Dendritic cell treated with granulocyte-macrophage colony-stimulating factor and Interleukin-4, amounts not matched to agents 40 ng/mL and 50 ng/mL, for 4 days (primary cell): Measurements from ENCODE around the gene TMCO4.

Experiments
- H3K27ac Mint-ChIP-seq: one replicate; pipeline ENCODE4 v1.8.0; 2022; ENCODE audit warnings: mild to moderate bottlenecking, mixed read lengths
- H3K27me3 Mint-ChIP-seq: one replicate; pipeline ENCODE4 v1.8.0; 2022; ENCODE audit warnings: mild to moderate bottlenecking, mixed read lengths
- H3K36me3 Mint-ChIP-seq: one replicate; pipeline ENCODE4 v1.8.0; 2022; ENCODE audit warnings: low read depth, mixed read lengths
- H3K4me1 Mint-ChIP-seq: one replicate; pipeline ENCODE4 v1.8.0; 2022; ENCODE audit warnings: low read depth, mixed read lengths
- H3K4me3 Mint-ChIP-seq: one replicate; pipeline ENCODE4 v1.8.0; 2022; ENCODE audit warnings: mild to moderate bottlenecking, moderate library complexity, mixed read lengths
- H3K9me3 Mint-ChIP-seq: one replicate; pipeline ENCODE4 v1.8.0; 2022; ENCODE audit warnings: mixed read lengths
- intact Hi-C: fragments of 100-400 bp; cut with micrococcal nuclease; formaldehyde crosslinking; loops from one replicate; pipeline ENCODE4 v1.15.0; 2022

TMCO4 gene

GRCh38 chr1:19696820-19697219, 102.9 kb downstream of the TMCO4 start:
- Mint-ChIP-seq H3K27me3 (no peaks in the 10 kb centered on the region), H3K4me1 (peaks cover 12% of the 10 kb centered on the region), H3K9me3 (peaks cover 9% of the 10 kb centered on the region), H3K36me3 (peaks cover 89% of the 10 kb centered on the region), H3K4me3 (no peak overlapping the region), H3K27ac (no peak overlapping the region)
- intact Hi-C loops: no loop called here

DNA sequence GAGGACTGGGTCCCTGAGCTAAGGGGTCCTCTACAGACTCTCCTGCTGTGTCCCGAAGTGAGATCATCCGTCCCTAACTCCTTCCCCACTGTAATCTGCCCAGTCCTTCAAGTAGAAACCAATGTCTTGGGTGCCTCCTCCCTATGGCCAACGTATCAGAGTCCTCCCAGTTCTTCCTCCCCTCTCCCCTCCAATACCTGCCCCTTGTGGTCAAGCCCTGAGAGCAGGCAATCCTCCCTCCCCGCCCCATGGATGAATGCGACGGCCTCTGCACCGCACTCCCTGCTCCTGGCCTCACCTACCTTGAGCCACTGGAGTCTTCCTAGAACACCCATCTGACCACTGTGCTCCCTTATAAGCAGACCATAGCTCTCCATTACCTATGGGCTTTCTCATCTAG, 103.9 kb downstream of the TMCO4 start:
- Mint-ChIP-seq H3K27ac (no peak overlapping the region), H3K36me3 (peaks cover 89% of the 10 kb centered on the region), H3K4me1 (peaks cover 12% of the 10 kb centered on the region), H3K4me3 (no peak overlapping the region), H3K27me3 (no peaks in the 10 kb centered on the region), H3K9me3 (peaks cover 18% of the 10 kb centered on the region)
- intact Hi-C loops: no loop called here

DNA sequence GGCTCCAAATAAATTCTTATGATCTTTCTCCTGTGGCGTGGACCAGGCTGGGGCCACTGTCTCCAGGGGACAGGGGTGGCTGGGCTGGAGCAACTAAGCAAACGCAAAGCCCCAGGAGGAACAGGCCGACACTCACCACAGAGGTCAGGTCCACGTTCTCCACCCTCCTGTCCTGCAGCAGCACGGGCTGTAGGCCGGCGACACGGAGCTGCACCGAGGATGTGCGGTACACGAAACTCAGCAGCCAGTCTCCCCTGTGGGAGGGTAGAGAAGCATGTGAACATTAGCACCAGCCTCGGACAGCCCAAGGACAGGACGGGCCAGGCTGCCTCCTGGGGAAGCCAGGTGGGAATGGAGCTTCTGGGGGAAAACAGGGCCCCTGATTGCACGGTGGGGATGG, 105.4 kb downstream of the TMCO4 start:
- intact Hi-C loops: no loop called here
- peaks cover 12% of the 10 kb centered on the region for H3K4me1 Mint-ChIP-seq
- H3K27ac Mint-ChIP-seq: no peak overlapping the region
- peaks cover 31% of the 10 kb centered on the region for H3K9me3 Mint-ChIP-seq
- peaks cover 92% of the 10 kb centered on the region for H3K36me3 Mint-ChIP-seq
- no peaks in the 10 kb centered on the region for H3K27me3 Mint-ChIP-seq
- H3K4me3 Mint-ChIP-seq: no peak overlapping the region

GRCh38 chr1:19690342-19690741, 109.4 kb downstream of the TMCO4 start:
- H3K9me3 Mint-ChIP-seq: peaks cover 32% of the 10 kb centered on the region
- no peaks in the 10 kb centered on the region for H3K27me3 Mint-ChIP-seq
- H3K4me3 Mint-ChIP-seq: no peak overlapping the region
- no peaks in the 10 kb centered on the region for H3K4me1 Mint-ChIP-seq
- peaks cover 86% of the 10 kb centered on the region for H3K36me3 Mint-ChIP-seq
- H3K27ac Mint-ChIP-seq: no peak overlapping the region
- intact Hi-C loops: no loop called here

- Mint-ChIP-seq H3K27me3 (no peaks in the 10 kb centered on the region), H3K27ac (no peak overlapping the region), H3K9me3 (peaks cover 32% of the 10 kb centered on the region), H3K4me1 (no peaks in the 10 kb centered on the region), H3K4me3 (no peak overlapping the region), H3K36me3 (peaks cover 82% of the 10 kb centered on the region)
- intact Hi-C loops: no loop called here
Measured at GRCh38 chr1:19689856-19690255, 109.9 kb downstream of the TMCO4 start.

DNA sequence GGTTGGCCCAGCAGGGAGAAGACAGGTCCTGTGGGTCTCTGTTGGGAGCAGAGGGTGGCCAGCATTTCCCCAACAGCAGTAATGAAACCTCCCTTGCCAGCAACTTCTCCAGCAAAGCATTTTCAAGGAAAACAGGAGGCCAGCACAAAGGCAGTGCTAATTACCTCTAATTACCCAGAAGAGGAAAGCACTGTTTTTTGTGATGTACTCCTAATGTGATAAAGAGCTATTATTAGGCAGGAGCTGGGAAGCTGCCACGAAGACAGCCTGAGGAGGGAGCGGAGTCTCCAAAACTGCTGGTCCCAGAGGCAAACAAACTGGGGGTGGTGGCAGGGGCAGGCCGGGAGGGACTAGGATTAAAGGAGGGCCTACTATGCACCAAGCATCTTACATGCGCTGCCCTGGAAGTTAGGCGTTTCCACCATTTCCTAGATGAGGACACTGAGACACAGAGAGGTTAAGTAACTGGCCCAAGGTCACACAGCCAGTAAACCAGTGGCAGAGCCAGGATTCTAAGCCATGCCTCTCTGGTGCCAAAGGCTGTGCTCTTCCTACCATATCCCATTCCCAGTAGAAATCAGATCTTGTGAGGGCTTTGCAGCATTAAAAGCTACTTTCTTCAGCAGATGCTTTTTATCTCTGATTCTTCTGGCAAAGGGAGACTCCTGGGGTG, 110.5 kb downstream of the TMCO4 start:
- Mint-ChIP-seq H3K9me3 (peaks cover 32% of the 10 kb centered on the region), H3K27me3 (no peaks in the 10 kb centered on the region), H3K27ac (no peak overlapping the region), H3K4me1 (no peaks in the 10 kb centered on the region), H3K4me3 (no peak overlapping the region), H3K36me3 (peaks cover 75% of the 10 kb centered on the region)
- intact Hi-C loops: no loop called here

- H3K4me1 Mint-ChIP-seq: no peaks in the 10 kb centered on the region
- H3K27me3 Mint-ChIP-seq: no peaks in the 10 kb centered on the region
- peaks cover 32% of the 10 kb centered on the region for H3K9me3 Mint-ChIP-seq
- H3K27ac Mint-ChIP-seq: no peak overlapping the region
- intact Hi-C loops: no loop called here
- peaks cover 65% of the 10 kb centered on the region for H3K36me3 Mint-ChIP-seq
- H3K4me3 Mint-ChIP-seq: no peak overlapping the region
Measured at GRCh38 chr1:19688041-19688842, 111.5 kb downstream of the TMCO4 start.

GRCh38 chr1:19687414-19687813, 112.3 kb downstream of the TMCO4 start:
- intact Hi-C loops: no loop called here
- Mint-ChIP-seq H3K36me3 (peaks cover 65% of the 10 kb centered on the region), H3K27ac (no peak overlapping the region), H3K4me1 (no peaks in the 10 kb centered on the region), H3K4me3 (no peak overlapping the region), H3K9me3 (peaks cover 32% of the 10 kb centered on the region), H3K27me3 (no peaks in the 10 kb centered on the region)

DNA sequence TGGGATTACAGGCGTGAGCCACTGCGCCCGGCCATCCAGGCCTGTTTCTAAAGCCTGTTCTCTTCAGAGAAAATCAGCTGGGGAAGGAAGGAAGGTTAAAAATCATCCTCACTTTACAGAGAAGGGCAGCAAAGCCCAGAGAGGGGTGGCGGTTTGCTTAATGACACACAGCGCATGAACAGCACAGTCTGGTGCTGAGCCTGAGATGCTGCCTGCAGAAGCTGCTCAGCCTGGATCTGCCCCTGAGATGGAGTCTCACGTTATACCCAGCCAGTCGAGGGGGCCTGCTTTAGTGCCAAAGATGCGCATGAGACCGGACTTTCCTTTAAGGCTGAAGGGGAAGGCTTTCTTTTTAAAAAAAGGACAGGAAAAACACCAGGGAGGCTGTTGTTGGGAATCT, 113.7 kb downstream of the TMCO4 start:
- Mint-ChIP-seq H3K27me3 (no peaks in the 10 kb centered on the region), H3K4me1 (no peaks in the 10 kb centered on the region), H3K9me3 (peaks cover 24% of the 10 kb centered on the region), H3K27ac (no peak overlapping the region), H3K4me3 (no peak overlapping the region), H3K36me3 (peaks cover 54% of the 10 kb centered on the region)
- intact Hi-C loops: no loop called here

- H3K4me1 Mint-ChIP-seq: no peaks in the 10 kb centered on the region
- H3K9me3 Mint-ChIP-seq: peaks cover 12% of the 10 kb centered on the region
- peaks cover 41% of the 10 kb centered on the region for H3K36me3 Mint-ChIP-seq
- intact Hi-C loops: no loop called here
- H3K4me3 Mint-ChIP-seq: no peak overlapping the region
- no peaks in the 10 kb centered on the region for H3K27me3 Mint-ChIP-seq
- H3K27ac Mint-ChIP-seq: no peak overlapping the region
Measured at GRCh38 chr1:19684677-19685076, 115.0 kb downstream of the TMCO4 start.

GRCh38 chr1:19683351-19683750, 116.4 kb downstream of the TMCO4 start:
- intact Hi-C loops: no loop called here
- peaks cover 28% of the 10 kb centered on the region for H3K36me3 Mint-ChIP-seq
- no peaks in the 10 kb centered on the region for H3K27me3 Mint-ChIP-seq
- H3K27ac Mint-ChIP-seq: no peak overlapping the region
- H3K9me3 Mint-ChIP-seq: peaks cover 10% of the 10 kb centered on the region
- no peaks in the 10 kb centered on the region for H3K4me1 Mint-ChIP-seq
- H3K4me3 Mint-ChIP-seq: no peak overlapping the region

- peaks cover 23% of the 10 kb centered on the region for H3K36me3 Mint-ChIP-seq
- H3K27ac Mint-ChIP-seq: no peak overlapping the region
- intact Hi-C loops: no loop called here
- H3K4me1 Mint-ChIP-seq: no peaks in the 10 kb centered on the region
- H3K27me3 Mint-ChIP-seq: no peaks in the 10 kb centered on the region
- H3K4me3 Mint-ChIP-seq: no peak overlapping the region
- peaks cover 8% of the 10 kb centered on the region for H3K9me3 Mint-ChIP-seq
Measured at GRCh38 chr1:19682901-19683300, 116.8 kb downstream of the TMCO4 start.

GRCh38 chr1:19682257-19682656, 117.5 kb downstream of the TMCO4 start:
- peaks cover 1% of the 10 kb centered on the region for H3K27me3 Mint-ChIP-seq

GRCh38 chr1:19680644-19681043, 119.1 kb downstream of the TMCO4 start:
- Mint-ChIP-seq H3K4me3 (no peak overlapping the region), H3K27me3 (peaks cover 10% of the 10 kb centered on the region), H3K36me3 (peaks cover 11% of the 10 kb centered on the region), H3K9me3 (no peaks in the 10 kb centered on the region), H3K27ac (no peak overlapping the region), H3K4me1 (no peaks in the 10 kb centered on the region)
- intact Hi-C loops: no loop called here

More at GRCh38 chr1:19682257-19682656, 117.5 kb downstream of the TMCO4 start:
- H3K9me3 Mint-ChIP-seq: peaks cover 2% of the 10 kb centered on the region
- no peak overlapping the region for H3K27ac Mint-ChIP-seq
- no peak overlapping the region for H3K4me3 Mint-ChIP-seq
- peaks cover 17% of the 10 kb centered on the region for H3K36me3 Mint-ChIP-seq
- H3K4me1 Mint-ChIP-seq: no peaks in the 10 kb centered on the region
- intact Hi-C loops: no loop called here
